ENCODE results near the gene HDAC3. TPM values are rescaled to one million over a fixed set of nuclear protein-coding genes. Genes with fewer than 3 reads are reported as not detected.

The HDAC3 gene
- total RNA-seq (ENCODE audit: insufficient read depth, low replicate concordance), result 59.9 TPM

DNA sequence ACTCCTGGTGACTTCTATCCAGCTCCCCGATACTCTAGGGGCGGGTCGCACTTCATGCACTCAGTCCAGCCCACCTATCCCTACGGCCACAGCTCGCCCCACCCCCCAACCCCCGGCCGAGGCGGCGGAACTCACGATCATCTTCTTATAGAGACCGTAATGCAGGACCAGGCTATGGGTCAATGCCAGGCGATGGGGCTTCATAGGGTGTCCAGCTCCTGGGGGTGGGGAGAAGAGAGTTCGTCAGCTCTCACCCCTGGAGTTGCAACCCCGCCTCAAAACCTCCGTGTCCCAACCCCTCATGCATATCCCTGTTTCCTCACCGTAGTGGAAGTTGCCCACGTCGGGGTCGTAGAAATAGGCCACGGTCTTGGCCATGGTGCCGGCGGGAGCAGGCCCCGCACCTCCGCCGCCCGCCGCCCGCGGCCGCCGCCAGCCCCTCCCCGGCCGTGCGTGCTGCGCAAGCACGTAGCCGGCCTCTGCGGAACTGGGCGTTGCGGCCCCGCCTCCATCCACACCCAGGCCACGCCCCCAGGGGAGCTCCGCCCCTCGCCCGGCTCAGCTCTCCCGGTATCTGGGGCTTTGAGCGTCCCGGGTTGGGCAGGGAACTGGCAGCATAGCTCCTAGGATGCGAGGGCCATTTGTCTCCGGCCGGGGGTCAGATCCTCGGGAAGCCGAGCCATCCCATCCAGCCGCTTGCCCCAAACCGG lies at the start of gene HDAC3, which contains the start of gene RELL2:
TSS of gene HDAC3 (minus strand) at position 437 of the 710 bp plus-strand sequence. CDS start at position 378, 59 bp downstream.
TSS of gene RELL2 (plus strand) at position 585 of the 710 bp plus-strand sequence. CDS start 1,229 bp downstream, outside the sequence.
- DNase-seq (ENCODE audit: low spot score), result peak; percentile 93

GRCh38 chr5:141685591-141685990 lies 48.9 kb upstream of the HDAC3 start:
- no peak for DNase-seq (ENCODE audit: low spot score)

GRCh38 chr5:141683596-141684141 lies 47.0 kb upstream of the HDAC3 start:
- DNase-seq (ENCODE audit: low spot score), result peak; percentile 62

DNA sequence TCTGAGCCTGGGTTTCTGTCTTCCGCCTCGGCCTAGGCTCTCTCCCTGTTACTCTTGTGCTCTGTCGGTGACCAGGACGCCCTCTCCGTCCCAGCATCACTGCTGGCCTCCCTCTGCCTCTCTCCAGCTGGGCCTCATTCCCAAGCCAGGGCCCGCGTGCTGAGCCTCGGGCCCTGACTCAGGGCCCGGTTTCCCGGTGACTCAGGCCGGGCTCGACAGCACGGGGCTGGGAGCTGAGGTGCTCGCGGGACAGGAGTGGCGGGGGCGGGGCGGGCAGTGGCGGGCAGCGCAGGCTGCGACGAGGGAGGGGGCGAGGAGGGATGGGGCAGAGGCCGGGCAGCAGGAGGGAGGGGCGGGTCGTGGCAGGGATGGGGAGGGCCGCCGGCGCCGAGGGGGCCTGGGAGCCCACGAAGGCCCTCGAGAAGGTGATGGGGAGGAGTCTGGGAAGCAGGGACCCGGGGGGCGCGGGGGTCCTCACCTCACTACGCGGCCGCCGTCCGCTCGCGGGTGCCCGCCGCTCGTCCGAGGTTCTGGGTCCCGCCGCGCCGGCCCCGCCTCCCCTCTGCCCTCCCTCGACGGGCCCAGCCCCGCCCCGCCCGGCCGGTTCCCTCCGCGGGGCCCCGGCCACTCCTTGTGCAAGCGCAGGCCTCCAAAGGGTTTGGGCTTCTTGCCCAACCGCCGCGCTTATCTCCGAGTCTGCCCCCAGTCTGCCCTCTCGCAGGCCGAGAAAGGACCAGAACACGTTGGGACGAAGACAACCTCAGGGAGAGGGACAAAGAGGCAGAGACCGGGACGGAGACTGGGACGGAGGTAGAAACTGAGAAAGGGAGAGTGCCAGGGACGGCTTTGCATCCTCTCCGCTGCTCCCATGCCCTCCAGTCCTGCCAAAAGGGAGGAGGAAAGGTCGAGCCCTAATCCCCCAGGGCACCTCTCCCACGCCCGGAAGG lies 45.3 kb upstream of the HDAC3 start, which contains the start of gene ARAP3:
TSS of gene ARAP3 (minus strand) at position 536 of the 947 bp plus-strand sequence. CDS start 1,744 bp downstream, outside the sequence.
- peak; percentile 94 for DNase-seq (ENCODE audit: low spot score)

DNA sequence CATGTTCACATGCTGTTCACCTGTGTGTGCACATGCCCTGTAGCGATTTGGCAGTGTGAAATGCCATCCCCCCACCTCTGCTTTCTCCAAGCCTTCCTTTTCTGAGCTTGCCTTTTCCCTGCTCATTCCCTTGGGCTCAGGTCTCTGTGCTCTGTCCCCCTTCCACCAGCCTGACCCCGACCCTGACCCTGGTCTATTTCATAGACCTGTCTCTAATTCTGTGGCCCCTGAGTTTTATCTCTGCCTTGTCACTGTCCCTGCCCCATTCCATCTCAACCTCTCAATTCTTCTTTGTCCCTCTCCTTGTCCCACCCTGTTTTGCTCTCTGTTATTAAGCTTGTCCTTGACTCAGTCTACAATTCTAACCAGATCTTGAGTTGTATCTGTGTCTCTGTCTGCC lies 44.6 kb upstream of the HDAC3 start:
- DNase-seq (ENCODE audit: low spot score), result no peak

DNA sequence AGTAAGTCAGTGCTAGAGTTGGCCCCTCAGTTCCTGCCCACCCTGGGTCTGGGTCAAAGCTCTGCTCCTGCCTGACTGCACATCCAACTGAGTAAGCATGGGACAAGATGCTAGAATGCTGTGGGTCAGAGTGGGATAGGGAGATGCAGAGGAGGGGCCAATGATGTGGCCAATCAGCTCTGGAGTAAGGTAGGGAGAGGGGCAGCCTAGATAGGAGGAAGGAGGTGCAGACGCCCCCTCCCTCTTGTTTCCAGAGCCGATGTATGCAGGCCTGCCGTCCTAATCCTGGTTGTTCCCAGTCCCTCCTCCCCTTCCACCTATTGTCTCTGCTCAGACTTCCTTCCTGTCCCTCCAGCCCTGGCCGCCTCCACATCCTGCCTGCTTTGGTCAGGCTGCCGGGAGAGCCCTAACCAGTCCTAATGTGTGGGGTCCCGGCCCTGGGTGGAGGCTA lies 44.1 kb upstream of the HDAC3 start:
- DNase-seq (ENCODE audit: low spot score), result peak; percentile 62

DNA sequence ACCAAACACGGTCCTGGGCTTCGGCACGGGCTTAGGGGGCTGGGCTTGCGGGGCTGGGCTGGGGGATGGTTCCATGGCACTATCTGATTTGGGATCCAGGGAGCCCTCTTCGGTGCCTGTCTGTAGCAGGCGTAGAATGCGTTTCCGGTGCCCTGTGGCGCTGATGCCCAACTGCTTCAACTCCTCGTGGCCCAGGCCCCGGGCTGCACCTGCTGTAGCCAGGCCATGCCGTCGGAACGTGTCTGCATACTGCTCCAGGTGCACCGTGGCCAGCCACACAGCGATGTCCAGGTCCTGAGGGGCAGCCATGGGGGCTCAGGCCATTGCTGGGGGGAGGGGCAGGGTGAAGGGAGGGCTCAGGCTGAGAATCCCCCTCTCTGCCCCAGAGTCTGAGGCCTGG lies 43.5 kb upstream of the HDAC3 start:
- no peak for DNase-seq (ENCODE audit: low spot score)

- no peak for DNase-seq (ENCODE audit: low spot score)
Measured at GRCh38 chr5:141677415-141677814, 40.8 kb upstream of the HDAC3 start.

DNA sequence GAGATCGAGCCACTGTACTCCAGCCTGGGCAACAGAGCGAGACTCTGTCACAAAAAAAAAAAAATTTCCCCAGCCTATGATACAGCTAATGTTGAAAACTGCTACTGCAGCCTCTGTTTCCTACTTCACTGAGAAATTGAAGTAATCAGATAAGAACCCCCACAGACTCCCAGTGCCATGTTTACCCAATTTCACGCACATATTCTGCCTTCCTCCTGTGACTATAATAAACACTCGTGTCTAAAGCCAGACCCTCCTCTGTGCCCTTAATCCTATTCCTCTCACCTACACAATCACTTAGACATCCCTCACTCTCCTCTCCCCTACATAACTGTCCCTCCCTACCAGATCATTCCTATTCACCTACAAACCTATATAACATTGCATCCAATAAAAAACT lies 39.0 kb upstream of the HDAC3 start:
- no peak for DNase-seq (ENCODE audit: low spot score)

DNA sequence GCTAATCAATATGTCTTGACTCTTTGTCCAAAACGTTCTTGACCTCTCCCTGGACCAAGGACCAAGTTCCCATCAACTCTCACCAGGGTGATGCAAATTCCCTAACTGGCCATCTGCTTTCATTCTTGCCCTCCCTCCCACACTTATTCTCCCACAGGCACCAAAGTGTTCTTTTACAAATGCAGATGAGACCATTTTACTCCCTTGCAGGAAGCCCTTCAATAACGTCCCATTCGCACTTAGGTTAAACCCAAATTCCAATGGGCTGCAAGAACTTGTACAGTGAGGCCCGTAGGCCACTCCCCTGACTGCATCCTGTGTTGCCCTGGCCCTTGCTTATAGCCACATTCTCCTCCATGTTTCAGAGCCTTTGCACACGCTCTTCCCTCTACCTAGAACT lies 38.1 kb upstream of the HDAC3 start:
- no peak for DNase-seq (ENCODE audit: low spot score)

- no peak for DNase-seq (ENCODE audit: low spot score)
Measured at GRCh38 chr5:141672841-141673813, 36.5 kb upstream of the HDAC3 start.

- DNase-seq (ENCODE audit: low spot score), result no peak
Measured at GRCh38 chr5:141672071-141672840, 35.6 kb upstream of the HDAC3 start.

DNA sequence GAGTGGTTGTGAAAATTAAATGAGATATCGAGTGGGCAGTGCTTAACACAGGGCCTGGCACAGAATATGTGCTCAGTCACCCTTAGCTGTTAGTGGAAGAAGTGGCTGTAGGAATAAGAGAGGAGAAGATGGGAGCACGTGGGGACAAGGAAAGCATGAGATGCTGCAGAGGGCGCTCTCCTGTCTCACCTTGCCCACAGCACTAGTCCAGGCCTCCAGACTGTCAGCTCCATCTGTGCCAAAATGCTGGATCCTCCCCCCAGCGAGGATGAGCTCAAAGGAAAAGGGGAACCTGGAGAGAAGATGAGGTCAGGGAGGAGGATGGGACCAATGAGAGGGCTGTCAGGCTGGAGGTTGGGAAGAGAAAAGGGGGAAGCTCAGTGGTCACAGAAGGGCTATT lies 32.9 kb upstream of the HDAC3 start:
- DNase-seq (ENCODE audit: low spot score), result no peak

- no peak for DNase-seq (ENCODE audit: low spot score)
Measured at GRCh38 chr5:141668601-141669265, 32.1 kb upstream of the HDAC3 start.

GRCh38 chr5:141665995-141666940 lies 29.6 kb upstream of the HDAC3 start:
- no peak for DNase-seq (ENCODE audit: low spot score)

DNA sequence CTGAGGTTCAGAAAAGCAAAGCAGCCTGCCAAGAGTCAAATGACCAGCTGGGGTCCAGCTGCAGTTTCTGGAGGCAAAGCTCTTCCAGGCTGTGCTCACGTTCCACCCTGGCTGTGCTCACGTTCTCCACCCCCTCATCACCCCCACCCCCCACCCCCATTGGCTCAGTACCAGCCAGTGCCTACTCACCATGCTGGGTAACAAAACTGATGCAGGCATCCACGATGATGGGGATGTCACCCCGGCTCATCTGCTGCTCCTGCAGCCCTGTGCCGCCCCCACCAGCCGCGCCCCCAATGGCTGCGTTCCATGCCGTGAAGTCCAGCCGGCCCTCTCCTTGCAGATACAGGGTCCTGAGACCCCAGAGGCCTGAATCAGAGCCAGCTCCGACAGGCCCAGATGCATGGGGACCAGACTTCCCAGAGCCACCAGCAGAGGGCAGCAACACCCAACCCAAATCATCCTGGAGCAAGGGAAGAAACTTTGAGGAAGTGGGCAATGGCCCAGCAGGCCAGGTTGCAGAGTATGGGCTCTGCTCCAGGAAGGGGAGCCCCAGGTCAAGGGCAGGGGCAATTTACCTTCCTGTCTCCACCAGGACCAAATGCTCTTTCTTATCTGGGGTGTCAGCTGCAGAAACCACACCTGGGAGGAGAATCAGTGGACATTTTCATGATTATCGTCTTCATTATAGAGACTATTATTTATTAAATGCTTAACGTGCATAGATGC lies 28.2 kb upstream of the HDAC3 start:
- DNase-seq (ENCODE audit: low spot score), result peak; percentile 70

DNA sequence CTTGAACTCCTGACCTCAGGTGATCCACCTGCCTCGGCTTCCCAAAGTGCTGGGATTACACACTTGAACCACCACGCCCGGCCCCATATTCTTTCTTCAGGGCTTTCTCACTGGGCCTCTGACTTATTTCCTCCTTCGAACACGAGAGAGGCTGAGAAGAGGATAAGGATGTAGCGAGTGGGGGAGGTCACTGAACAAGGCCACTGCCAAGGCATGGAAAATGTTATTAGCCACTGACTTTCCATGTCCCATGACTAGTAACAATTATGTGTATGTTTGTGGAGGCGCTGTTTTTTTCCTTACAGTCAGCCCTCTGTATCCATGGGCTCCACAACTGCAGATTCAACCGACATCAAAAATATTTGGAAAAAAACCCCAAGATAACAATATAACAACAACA lies 26.9 kb upstream of the HDAC3 start:
- no peak for DNase-seq (ENCODE audit: low spot score)

- DNase-seq (ENCODE audit: low spot score), result no peak
Measured at GRCh38 chr5:141662028-141662427, 25.4 kb upstream of the HDAC3 start.
